Measurements from ENCODE around the gene TSEN15.
"Not testable (repeated sequence)": the region's sequence is repeated elsewhere in the genome, so short reads cannot be mapped to it uniquely, and the experiment has no call there.

TSEN15 gene

DNA sequence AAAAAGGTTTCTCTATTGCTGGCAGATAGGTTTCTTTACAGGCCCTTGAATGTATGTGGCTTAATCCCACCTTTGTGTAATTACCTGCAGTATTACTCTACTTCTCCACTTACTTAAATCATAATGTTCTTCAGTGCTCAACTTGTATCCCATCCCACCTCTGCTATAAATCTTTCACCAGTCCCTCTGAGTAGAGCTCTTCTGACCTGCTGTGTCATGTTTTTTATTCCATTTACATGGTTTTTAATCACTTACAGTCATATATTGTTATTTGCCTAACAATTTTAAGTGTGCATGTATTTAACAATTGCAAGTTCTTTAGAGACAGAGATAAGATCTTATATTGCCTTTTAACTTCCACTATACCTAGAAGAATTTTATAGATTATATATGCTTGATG lies 2.4 kb downstream of the TSEN15 start:
- DNase-seq (ENCODE audit: low read depth) = no peak

DNA sequence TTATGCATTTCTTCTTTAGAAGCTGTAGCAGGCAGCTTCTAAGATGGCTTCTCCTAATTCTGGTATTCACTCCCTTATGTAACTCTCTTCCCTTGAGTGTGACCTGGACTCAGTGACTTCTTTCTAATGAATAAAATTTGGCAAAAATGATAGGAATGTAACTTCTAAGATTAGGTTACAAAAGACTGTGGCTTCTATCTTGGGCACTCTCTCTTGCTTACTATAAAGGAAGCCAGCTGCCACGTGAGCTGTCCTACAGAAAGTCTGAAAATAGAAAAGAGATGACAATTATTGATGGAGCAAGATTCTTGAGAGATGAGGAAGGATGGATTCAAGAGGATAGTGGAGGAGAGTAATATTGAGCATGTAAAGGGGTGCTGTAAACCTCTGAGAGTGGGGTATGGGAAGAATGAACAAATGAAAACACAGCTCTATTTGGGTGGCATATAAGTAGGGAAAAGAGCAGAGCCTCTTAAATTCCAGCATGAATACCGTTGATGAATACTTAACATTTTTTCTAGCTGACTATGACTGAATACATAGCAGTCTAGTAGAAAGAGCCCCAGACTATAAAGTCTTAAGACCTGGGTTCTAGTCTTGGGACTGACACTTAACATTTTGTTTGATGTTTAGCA lies 5.5 kb downstream of the TSEN15 start:
- no peak for DNase-seq (ENCODE audit: low read depth)

DNA sequence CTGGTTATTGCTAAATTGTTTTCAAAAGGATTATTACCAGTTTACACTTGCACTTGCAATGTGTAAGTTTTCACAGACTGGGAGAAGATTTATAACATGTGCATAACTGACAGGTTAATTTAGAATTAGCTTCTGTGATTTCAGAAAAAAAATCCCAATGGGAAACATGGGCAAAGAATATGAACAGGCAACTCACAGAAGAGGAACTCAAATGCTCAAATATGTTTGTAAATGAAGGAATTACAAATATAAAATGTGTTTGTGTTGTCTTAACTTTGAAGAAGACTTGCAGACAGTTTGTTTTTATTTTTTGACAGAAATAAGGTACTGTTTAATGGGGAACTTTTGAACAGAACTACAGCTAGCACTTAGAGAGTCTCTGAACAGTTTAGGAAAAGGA lies 8.4 kb downstream of the TSEN15 start:
- no peak for DNase-seq (ENCODE audit: low read depth)

DNA sequence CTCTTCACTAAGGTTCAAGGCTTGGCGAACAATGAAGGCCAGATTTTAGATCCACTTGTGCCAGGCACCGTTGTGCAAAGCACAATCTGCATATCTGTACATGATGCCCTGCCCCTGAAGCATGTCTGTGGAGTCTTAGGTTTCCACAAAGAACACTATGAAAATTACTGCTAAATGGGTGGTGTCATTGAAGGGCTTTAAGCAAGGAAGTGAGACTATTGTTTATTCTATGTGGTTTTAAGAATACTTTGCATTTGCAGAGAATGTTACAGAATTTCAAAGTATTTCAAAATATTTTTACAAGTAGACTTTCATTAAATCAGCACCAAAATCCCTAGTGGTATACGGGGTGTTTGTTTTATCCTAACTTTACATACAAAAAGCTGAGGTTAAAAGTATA lies 8.8 kb downstream of the TSEN15 start:
- DNase-seq (ENCODE audit: low read depth) = no peak

DNA sequence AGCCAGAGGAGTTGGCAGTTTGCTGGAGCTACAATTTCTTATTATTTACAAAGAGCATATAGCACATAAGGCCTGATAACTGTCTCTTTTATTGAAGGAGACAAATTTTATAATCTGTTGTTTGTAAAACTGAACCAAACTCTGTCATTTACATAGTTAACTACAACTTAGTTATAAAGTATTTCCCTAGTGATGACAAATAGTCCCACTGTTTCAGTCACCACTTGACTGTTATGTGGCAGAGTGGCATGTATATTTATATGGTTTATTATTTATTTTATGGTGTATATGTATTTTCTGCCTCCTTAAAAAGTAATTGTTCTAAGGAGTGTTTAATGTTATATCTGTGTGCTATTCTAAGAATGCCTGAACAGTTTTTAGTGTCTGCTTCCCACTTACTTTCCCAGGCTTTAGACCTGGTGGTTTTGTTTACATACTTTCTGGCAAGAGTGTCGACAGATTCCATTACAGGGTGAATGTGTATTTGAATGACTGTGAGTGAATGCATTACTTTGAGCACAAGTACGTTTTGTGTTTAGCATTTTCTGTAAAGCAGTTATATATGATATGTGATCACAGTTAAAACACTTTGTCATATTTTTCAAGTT lies 10.0 kb downstream of the TSEN15 start:
- no peak for DNase-seq (ENCODE audit: low read depth)

DNA sequence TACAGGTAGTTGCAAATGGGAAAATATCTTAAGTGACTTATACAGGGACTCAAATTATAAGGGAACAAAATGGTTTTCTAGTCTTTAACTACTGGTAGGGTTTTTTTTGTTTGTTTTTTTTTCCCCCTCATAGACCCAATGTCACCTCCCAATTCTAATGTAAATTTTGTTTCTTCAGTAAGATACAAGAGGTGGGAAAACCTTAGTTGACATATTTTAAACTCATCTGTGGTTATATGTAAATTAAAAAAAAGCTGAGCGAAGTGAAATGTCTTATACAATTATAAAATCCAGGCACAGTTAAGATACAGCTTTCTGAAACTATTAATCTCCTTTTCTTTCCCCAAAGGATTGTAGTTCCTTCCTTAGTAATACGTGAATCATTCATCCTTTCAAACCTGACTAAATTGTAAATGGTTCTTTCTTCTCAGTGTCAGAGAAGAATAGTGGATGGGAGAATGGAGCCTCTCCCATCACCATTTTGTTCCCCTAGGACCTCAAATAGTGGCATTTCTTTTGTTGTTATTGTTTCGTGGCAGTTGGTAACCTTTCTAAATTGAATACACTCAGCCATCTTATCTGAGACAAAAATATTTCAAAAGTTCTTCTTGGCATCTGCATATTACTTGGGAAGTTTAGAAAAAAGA lies 11.2 kb downstream of the TSEN15 start:
- no peak for DNase-seq (ENCODE audit: low read depth)

DNA sequence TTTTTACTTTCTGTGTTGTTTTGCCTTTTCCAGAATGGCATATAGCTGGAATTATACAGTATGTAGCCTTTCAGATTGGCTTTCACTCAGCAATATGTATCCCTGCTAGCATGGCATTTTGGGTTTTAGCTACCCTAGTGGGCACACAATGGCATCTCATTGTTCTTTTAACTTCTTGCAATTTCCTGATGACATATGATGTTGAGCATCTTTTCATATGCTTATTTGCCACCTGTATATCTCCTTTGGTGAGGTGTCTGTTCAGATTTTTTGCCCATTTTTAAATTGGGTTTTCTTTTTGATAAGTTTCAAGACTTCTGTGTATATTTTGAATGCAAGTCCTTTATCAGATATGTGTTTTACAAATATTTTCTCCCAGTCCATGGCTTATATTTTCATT lies 14.0 kb downstream of the TSEN15 start:
- no peak for DNase-seq (ENCODE audit: low read depth)

DNA sequence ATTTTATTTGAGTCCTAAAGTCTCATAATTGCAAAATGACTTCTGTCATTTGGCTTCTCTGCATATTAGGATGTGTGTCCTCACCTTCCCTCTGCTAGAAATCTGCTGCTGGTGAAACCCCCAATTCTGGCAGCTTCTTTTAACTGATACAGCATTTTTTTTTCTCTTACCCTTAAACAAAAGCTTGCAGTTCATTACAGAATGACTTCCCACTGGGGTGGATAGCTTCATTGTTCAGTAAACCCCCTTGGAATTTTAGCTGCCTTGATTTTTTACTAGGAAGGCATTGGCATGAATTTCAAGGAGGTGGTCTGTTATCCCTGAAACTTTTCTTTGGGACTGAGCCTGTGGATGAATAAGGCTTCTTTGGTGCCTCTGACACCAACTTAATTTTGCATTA lies 16.8 kb downstream of the TSEN15 start:
- no peak for DNase-seq (ENCODE audit: low read depth)

DNA sequence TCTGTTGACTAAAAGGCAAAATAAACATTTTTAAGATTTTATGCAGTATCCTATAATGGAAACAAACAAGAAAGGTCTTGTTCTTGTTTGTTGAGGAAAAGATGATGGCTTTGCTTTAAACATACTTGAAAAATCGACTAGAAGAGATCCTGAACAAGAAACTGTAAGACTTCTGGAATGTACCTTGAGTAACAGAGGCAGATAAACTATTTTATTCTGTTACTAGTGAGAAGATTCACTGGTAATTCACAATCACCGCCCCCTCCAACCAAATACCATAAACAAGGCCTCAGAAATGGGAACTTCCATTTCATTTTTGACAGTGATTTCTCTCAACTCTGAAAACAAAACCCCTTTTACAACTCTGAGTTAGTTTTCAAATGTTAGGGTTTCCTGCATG lies 18.1 kb downstream of the TSEN15 start:
- no peak for DNase-seq (ENCODE audit: low read depth)

DNA sequence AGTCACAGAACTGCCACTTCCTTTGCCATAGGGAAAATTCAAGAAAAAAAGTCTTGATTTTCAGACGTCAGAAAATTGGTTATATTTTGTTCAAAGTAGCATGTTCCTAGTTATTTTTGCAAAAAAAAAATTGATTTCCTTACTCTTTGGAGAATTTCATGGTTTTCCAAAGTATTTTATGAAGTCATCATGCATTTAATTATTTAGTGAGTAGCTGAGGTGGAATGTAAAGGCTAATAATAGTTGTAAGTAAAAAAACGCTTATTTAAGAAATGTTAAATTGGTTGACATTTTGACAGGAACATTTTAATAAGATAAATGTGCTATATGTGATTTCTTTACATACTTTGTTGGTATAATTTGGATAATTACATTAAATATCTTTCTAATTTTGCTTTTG lies 20.8 kb downstream of the TSEN15 start:
- no peak for DNase-seq (ENCODE audit: low read depth)

DNA sequence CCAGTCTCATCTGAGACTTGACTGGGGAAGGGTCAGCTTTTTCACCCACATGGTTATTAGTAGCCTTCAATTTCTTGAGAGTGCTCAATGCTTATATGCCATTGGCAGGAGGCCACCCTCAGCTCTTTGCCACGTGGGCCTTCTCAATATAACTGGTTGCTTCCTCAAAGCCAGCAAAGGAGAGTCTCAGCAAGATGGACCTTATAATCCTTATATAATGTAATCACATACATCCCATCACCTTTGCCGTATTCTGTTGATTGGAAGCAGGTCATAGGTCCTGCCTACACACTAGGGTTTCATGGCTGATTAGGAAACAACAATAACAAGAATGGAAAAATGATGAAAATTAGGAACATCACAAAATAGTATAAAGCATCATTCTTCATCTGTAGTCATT lies 22.9 kb downstream of the TSEN15 start:
- DNase-seq (ENCODE audit: low read depth) = no peak

DNA sequence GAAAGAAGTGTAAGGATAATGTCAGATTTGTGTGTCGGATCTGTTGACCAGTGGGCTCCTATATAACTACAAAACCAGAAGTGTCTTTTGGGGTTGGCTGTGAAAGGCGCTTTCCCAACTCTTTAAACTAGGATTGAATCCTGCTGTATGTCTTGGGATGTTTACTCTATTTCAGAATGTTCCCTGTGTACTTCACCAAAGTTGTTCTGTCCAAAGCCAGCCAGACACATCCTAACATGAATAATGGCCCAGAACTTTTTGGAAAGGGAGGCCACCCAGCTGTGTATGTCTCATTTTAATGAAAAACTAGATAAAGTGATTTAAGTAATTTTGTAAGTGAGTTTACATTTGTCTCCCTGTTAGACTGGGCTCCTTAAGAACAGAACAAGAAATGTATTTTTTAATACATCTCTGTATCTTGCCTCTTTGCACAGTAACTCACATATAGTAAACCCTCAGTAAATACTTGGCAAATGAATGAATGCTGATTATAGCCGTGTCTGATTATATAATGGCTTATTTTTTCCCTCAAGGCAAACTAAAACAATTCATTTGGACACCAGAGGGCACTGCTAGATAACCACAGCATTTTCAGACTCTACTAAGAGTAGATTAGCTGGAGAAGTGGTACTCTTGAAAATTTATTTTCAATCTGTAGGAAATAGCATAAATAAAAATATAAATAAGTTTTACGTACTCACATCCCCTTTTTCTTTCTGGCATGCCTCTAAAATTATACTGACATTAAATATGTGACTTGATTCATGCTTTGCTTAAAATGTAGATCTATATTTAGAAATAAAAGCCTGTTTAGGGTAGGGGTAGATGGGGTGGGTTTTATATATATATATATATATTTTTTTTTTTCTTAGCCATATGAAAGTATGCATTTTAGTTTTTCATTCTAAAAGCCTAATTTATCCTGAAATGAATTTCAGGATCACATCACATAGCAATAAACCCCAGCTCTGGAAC lies 23.8 kb downstream of the TSEN15 start:
- no peak for DNase-seq (ENCODE audit: low read depth)

DNA sequence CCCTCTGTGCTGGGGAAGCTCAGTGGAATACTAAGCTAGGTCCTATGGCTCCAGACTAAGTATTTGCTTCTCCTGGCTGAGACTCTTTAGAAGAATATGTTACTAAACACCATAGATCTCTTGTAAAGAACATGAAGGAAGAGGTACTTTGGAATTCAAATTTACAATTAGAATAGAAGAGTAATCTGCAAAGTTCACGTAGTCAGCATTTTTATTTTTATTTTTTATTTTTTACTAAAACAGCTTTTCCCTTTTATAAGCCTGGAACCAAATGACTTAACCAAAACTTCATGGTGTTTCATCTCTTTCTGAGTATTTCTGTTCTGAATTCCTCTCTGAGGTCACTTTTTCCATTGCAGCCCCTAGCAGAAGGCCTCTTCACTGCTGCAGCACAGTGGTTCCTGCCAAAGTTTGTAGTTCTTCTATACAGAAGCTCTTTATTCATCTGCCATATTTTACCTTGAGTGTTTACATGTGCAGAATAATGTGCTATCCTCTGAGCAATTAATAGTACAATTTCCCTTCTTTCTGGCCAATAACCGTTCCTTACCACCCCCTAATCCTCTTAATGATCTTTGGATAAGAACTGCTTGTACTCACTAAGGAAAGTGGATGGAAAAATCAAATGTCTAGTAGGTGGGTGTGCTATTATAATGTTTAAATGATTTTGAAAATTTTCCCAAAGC lies 27.2 kb downstream of the TSEN15 start:
- DNase-seq (ENCODE audit: low read depth) = no peak

DNA sequence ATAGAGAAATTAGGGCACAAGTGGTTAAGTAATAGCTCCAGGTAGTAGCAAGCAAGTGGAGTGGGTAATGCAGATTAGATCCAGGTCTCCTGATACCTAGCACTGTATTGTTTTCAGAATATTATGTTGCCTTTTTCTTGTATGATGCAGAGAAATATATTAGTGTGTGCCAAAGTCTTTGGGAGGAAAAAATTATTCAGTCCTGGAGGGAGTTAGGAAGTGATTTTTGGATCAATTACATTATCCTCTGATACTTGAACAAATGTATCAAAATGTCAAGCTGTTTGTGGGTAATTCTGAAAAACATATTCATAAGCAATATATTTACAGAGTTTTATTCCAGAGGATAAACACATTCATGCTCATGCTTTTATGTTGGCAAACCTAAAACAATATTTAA lies 28.8 kb downstream of the TSEN15 start:
- no peak for DNase-seq (ENCODE audit: low read depth)

DNA sequence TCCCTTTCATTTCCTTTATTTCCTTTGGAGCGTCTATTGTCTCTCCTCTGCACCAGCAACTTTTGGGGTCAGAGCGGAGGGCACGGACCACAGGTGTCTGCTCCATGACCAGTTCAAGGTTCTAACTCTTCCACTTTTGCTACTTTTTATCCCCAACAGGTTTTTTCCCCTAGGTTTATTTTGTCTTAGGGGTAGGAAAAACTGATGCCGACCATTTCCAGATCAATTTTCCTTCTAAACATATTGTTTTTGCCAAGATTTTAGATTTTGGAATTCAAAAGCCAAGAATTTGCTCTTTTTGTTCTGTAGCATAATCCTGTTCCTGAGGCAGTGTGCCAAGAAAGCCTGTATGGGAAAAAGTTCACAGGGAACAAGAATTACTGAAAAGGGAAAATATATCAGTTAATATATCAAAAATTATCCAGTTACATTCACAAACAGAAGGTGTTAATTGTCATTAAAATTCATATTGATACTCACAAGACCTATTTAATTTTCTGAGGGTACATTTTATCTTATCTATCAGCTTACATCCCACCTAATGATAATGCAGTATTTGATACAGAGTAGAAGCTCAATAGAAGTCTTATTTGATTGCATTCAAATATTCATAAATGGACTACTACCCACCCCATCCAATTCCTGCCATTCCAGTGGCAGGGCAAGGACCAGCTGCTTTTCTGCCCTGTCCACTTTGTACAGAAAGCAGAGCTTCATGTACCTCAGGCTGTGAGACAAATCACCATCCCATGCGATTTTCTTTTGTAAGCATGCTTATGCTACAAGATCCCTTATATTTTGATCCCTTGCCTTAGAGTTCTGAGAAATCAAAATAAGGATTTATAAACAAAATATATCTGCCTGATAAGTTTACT lies 31.2 kb downstream of the TSEN15 start:
- DNase-seq (ENCODE audit: low read depth) = no peak

DNA sequence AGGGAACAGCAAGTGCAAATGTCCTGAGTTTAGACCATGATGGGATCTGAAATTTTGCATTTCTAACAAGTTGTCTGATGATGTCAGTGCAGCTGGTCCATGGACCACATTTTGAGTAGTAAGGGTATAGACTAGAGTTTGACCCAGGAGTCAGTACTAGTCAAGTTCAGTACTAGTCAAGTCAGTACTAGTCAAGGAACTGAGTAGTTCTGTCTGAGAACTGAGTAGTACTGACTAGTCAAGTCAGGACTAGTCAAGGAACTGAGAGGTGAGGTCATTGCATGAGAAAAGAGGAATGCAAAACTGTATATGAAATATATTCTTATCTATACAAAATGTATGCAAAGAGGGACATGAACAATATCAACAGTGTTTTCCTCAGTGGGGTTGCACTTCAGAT lies 34.1 kb downstream of the TSEN15 start:
- DNase-seq (ENCODE audit: low read depth) = no peak

DNA sequence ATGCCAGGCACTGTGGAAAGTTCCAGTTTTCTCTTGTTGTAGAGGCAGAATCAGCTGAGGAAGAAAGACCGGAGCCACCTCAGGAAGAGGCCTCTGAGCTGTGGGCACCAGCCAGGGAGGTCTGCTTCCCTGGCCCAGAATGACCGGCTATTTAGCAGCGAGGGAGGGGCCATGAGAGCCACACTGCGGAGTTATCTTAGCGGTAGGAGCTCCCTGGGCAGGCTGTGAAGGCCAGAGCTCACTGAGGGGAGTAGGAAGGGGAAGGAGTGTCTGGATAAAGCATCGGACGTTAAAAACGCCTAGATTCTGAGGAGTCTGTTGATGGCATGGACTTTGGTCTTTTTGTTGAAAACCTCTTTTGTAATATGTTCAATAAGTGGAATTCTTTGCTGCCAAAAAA lies 36.5 kb downstream of the TSEN15 start:
- no peak for DNase-seq (ENCODE audit: low read depth)

DNA sequence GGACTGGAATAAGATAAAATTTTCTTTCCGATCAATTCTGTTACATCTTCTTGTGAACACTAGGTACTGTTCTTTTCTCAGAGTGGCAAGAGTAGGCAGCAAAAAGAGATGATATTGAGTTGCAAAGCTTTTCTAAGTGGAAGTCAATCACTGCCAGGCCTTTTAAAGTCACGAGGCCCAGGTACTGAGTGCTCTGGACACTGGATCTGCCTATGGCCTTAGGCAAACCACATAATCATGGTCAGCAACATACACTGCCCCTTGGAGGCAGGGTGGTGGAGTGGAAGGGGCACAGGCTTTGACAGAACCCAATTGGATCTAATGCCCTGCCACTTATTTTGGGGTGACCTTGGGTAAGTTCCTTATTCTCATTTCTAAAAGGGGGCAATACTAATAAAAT lies 41.5 kb downstream of the TSEN15 start:
- DNase-seq (ENCODE audit: low read depth) = no peak

DNA sequence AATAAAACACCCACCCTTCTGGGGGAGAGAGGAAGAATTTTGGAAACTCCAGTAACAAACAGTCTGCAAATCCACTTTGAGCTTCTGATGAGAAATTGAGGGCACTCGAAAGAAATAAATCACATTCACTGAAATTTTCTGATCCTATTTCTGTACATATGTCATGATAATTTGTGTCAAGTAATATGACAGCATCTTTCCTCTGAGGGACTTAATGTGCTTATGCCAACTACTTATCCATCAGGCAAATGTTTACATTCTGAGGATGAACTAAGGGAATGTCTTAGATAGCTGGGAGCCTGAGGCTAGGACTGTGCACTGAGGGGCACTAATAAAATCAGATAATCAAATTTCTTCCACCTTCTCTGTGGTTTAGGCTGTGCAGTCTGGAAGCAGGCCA lies 44.5 kb downstream of the TSEN15 start:
- no peak for DNase-seq (ENCODE audit: low read depth)

DNA sequence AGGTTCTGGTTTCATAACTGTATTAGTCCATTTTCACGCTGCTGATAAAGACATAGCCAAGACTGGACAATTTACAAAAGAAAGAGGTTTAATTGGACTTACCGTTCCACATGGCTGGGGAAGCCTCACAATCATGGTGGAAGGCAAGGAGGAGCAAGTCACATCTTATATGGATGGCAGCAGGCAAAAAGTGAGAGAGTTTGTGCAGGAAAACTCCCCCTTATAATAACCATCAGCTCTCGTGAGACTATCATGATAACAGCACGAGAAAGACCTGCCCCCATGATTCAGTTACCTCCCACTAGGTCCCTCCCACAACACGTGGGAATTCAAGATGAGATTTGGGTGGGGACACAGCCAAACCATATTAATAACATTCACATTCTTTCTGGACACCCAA lies 45.0 kb downstream of the TSEN15 start:
- DNase-seq (ENCODE audit: low read depth) = not testable (repeated sequence)

DNA sequence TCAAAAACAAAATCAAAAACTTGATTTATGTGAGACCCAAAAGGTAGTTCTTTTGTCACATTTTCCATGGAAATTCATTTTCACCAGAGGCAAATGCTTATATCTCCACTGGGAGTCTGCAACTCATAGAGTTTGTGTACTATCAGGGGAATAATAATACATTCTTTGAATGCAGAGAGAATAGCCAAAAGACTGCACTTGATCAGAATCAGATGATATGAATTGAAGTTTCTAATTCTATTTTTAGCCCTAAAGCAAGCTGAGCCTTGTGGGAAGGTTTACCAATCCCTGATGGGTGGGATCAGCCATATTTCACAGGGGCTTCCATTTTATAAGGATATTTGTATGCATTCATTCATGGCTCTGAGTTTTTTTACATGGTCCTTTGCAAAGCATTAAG lies 49.6 kb downstream of the TSEN15 start:
- DNase-seq (ENCODE audit: low read depth) = no peak
